PC-9 (cell line): ENCODE results near the gene ATP8A1. TPM values are rescaled to one million over a fixed set of nuclear protein-coding genes. Genes with fewer than 3 reads are reported as not detected.

Experiments
- BruUV-seq: library from RNA; stranded (reverse); fragments of 400-500 nt; replicated peaks from 2 replicates; lab custom pipeline; 2021; lab: Mats Ljungman, UMichigan
- CTCF ChIA-PET: fragments of 300-600 bp; sonication (Branson Sonifier 250); formaldehyde crosslinking; loops from one replicate; lab custom pipeline; 2022; ENCODE audit warnings: antibody characterized with exemption; lab: Charles Lee
- POLR2A ChIA-PET: fragments of 300-600 bp; sonication (Branson Sonifier 250); formaldehyde crosslinking; loops from one replicate; lab custom pipeline; 2022; ENCODE audit warnings: antibody characterized with exemption; ENCODE audit not compliant: unreplicated experiment; lab: Charles Lee
- DNase-seq, 2 experiments: peaks; one replicate each; pipeline versions ENCODE4 v3.0.0 to v3.0.0-alpha.2; 2015 to 2022; ENCODE audit warnings: mixed read lengths in 1 of 2
- H2AFZ ChIP-seq: fragments of 200-600 bp; sonication (generic); 2 replicates; pipeline ENCODE4 v1.8.1; 2017; ENCODE audit warnings: antibody characterized with exemption
- H3F3A ChIP-seq: fragments of 200-600 bp; sonication (generic); 2 replicates; pipeline ENCODE4 v1.8.1; 2017; ENCODE audit warnings: antibody characterized with exemption, mild to moderate bottlenecking, low read depth; ENCODE audit not compliant: insufficient read depth
- H3K27ac ChIP-seq: fragments of 200-600 bp; sonication (generic); 2 replicates; pipeline ENCODE4 v1.6.1; 2016; ENCODE audit warnings: mixed run types
- H3K27me3 ChIP-seq: fragments of 200-600 bp; sonication (generic); 2 replicates; pipeline ENCODE4 v1.6.1; 2016; ENCODE audit warnings: low read depth, mixed run types; ENCODE audit not compliant: insufficient read depth
- H3K36me3 ChIP-seq: fragments of 200-600 bp; sonication (generic); 2 replicates; pipeline ENCODE4 v1.6.1; 2016; ENCODE audit warnings: low read depth, mixed run types
- H3K4me1 ChIP-seq: fragments of 200-600 bp; sonication (generic); replicated peaks from 2 replicates; pipeline ENCODE4 v1.6.1; 2016; ENCODE audit warnings: mixed run types; ENCODE audit not compliant: insufficient read depth
- H3K4me2 ChIP-seq: fragments of 200-600 bp; sonication (generic); 2 replicates; pipeline ENCODE4 v1.6.1; 2017; ENCODE audit warnings: mixed run types
- H3K4me3 ChIP-seq: fragments of 200-600 bp; sonication (generic); 2 replicates; pipeline ENCODE4 v1.6.1; 2016; ENCODE audit warnings: mixed run types
- H3K79me2 ChIP-seq: fragments of 200-600 bp; sonication (generic); 2 replicates; pipeline ENCODE4 v1.6.1; 2017; ENCODE audit warnings: low read depth, mixed run types
- H3K9me2 ChIP-seq: fragments of 200-600 bp; sonication (generic); 2 replicates; pipeline ENCODE4 v1.8.1; 2017; ENCODE audit warnings: mild to moderate bottlenecking; ENCODE audit not compliant: insufficient read depth
- H3K9me3 ChIP-seq: fragments of 200-600 bp; sonication (generic); 2 replicates; pipeline ENCODE4 v1.8.1; 2016; ENCODE audit warnings: low read depth; ENCODE audit not compliant: insufficient read depth
- H4K20me1 ChIP-seq: fragments of 200-600 bp; sonication (generic); 2 replicates; pipeline ENCODE4 v1.8.1; 2017; ENCODE audit not compliant: insufficient read depth
- CTCF ChIP-seq: fragments of 200-600 bp; sonication (generic); conservative IDR thresholded peaks from 2 replicates; pipeline ENCODE4 v1.6.1; 2017; ENCODE audit warnings: mixed run types, antibody characterized with exemption, mild to moderate bottlenecking, moderate library complexity
- EZH2 ChIP-seq: fragments of 200-600 bp; sonication (generic); IDR thresholded peaks from 2 replicates; pipeline ENCODE4 v1.8.0; 2017; ENCODE audit warnings: antibody characterized with exemption, low read depth
- intact Hi-C: fragments of 100-400 bp; cut with micrococcal nuclease; formaldehyde crosslinking; loops from one replicate; pipeline ENCODE4 v1.10.0; 2022; ENCODE audit not compliant: unreplicated experiment
- total RNA-seq: library from RNA; stranded (reverse); gene quantifications from 2 replicates; pipeline ENCODE4 v1.2.3, GENCODE V29; 2021

The ATP8A1 gene
- total RNA-seq, 1 experiment from 2014 or later: not detected

DNA sequence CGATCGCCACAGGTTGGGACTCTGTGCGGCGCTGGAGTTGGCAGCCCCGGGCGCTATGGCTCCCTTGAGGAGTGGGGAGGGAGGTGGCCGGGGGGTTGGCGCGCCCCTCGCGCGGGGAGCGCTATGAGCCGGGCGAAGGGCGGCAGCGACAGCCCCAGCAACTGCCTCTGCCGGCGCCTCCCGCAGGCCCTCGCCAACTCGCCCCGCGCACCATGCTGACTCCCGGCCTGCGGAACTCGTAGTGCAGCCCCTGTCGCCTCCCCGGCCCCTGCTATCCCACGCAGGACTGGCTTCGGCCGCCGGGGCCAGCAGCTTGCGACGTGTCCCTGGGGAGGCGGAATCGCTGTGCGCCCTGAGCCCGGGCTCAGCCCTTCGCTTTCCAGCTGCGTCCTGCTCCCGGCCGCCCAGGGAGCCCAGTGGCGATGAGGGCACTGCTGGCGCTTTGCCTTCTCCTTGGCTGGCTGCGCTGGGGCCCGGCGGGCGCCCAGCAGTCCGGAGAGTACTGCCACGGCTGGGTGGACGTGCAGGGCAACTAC, 259.2 kb downstream of the ATP8A1 start:
- intact Hi-C loops: no loop called here
- no peaks in the 10 kb centered on the region for H3K9me2 ChIP-seq
- no TSS peak for BruUV-seq
- DNase-seq: no peak
- ChIA-PET CTCF (no interaction called here), POLR2A (no interaction called here)
- no peaks in the 10 kb centered on the region for H3K9me3 ChIP-seq
- no peak overlapping the region for H3K4me3 ChIP-seq
- H3K36me3 ChIP-seq: no peaks in the 10 kb centered on the region
- H4K20me1 ChIP-seq: no peaks in the 10 kb centered on the region; the same call in 1 of the 2 replicates
- H3K4me1 ChIP-seq: no peaks in the 10 kb centered on the region
- H3K4me2 ChIP-seq: no peak overlapping the region
- H3K27ac ChIP-seq: no peak overlapping the region
- peaks cover 24% of the 10 kb centered on the region for H3K27me3 ChIP-seq
- H2AFZ ChIP-seq: no peak overlapping the region
- no peaks in the 10 kb centered on the region for H3F3A ChIP-seq
- no peak for TF ChIP-seq EZH2
- no peaks in the 10 kb centered on the region for H3K79me2 ChIP-seq

GRCh38 chr4:42396752-42397634, 259.9 kb downstream of the ATP8A1 start, which contains the start of gene SHISA3:
Gene SHISA3 (plus strand): TSS chr4:42397488. CDS start chr4:42398057, 569 bp downstream.
- no peaks in the 10 kb centered on the region for H3F3A ChIP-seq
- H3K9me3 ChIP-seq: no peaks in the 10 kb centered on the region
- no peak for DNase-seq
- H3K4me1 ChIP-seq: no peaks in the 10 kb centered on the region
- no peaks in the 10 kb centered on the region for H4K20me1 ChIP-seq
- POLR2A ChIA-PET: no interaction called here
- H3K79me2 ChIP-seq: no peaks in the 10 kb centered on the region
- peaks cover 24% of the 10 kb centered on the region for H3K27me3 ChIP-seq
- H3K27ac ChIP-seq: no peak within 1 kb of the TSS
- CTCF ChIA-PET: no interaction called here
- H3K9me2 ChIP-seq: no peaks in the 10 kb centered on the region
- H2AFZ ChIP-seq: no peak within 1 kb of the TSS
- no peaks in the 10 kb centered on the region for H3K36me3 ChIP-seq
- no peak within 1 kb of the TSS for H3K4me3 ChIP-seq
- BruUV-seq: no TSS peak
- intact Hi-C loops: no loop called here
- no peak within 1 kb of the TSS for H3K4me2 ChIP-seq
- TF ChIP-seq CTCF: no peak
- no peak for TF ChIP-seq EZH2

- no peak for DNase-seq
- POLR2A ChIA-PET: no interaction called here
- H3K4me3 ChIP-seq: no peak overlapping the region
- no peaks in the 10 kb centered on the region for H3K9me2 ChIP-seq
- H3K9me3 ChIP-seq: no peaks in the 10 kb centered on the region
- H4K20me1 ChIP-seq: no peaks in the 10 kb centered on the region
- H3F3A ChIP-seq: no peaks in the 10 kb centered on the region
- H3K36me3 ChIP-seq: no peaks in the 10 kb centered on the region
- no peak overlapping the region for H3K27ac ChIP-seq
- H3K79me2 ChIP-seq: no peaks in the 10 kb centered on the region
- peaks cover 24% of the 10 kb centered on the region for H3K27me3 ChIP-seq
- BruUV-seq: no TSS peak
- no peak overlapping the region for H2AFZ ChIP-seq
- no peak for TF ChIP-seq CTCF
- TF ChIP-seq EZH2: no peak
- intact Hi-C loops: no loop called here
- no peaks in the 10 kb centered on the region for H3K4me1 ChIP-seq
- no peak overlapping the region for H3K4me2 ChIP-seq
- CTCF ChIA-PET: no interaction called here
Observed at GRCh38 chr4:42396361-42396751, 260.5 kb downstream of the ATP8A1 start.
